ENCODE results near the gene TNS1. TPM values are rescaled to one million over a fixed set of nuclear protein-coding genes. Genes with fewer than 3 reads are reported as not detected.

TNS1 gene
- total RNA-seq, 2 donors from 2014 or later, result 1,836 to 2,296 TPM

GRCh38 chr2:217793566-217794132 is 209.1 kb downstream of the TNS1 start:
- DNase-seq (ENCODE audit: low spot score) (no peak), ATAC-seq (ENCODE audit: insufficient number of reproducible peaks, low FRiP score, low read depth) (no peak)
- no peak for TF ChIP-seq CTCF (IDR thresholded peaks at IDR 0.05)
- Histone ChIP-seq H3K27ac (peak overlapping the region; percentile 40 to 70), H3K9me3 (no peaks in the 10 kb centered on the region), H3K27me3 (replicated peaks; ENCODE audit: insufficient read depth) (no peaks in the 10 kb centered on the region), H3K4me1 (ENCODE audit: control insufficient read depth in 1 of 2, low read depth in 2 of 2) (peaks cover 0 to 43% of the 10 kb centered on the region in 2 donors), H3K4me3 (no peak overlapping the region), H3K36me3 (peaks cover 12% of the 10 kb centered on the region)

GRCh38 chr2:217792626-217793527 is 209.9 kb downstream of the TNS1 start:
- Histone ChIP-seq H3K4me3 (no peak overlapping the region), H3K27ac (peak overlapping the region; percentile 40 to 70), H3K36me3 (peaks cover 17% of the 10 kb centered on the region), H3K4me1 (ENCODE audit: control insufficient read depth in 1 of 2, low read depth in 2 of 2) (peaks cover 0 to 37% of the 10 kb centered on the region in 2 donors), H3K9me3 (no peaks in the 10 kb centered on the region), H3K27me3 (replicated peaks; ENCODE audit: insufficient read depth) (no peaks in the 10 kb centered on the region)
- ATAC-seq (ENCODE audit: insufficient number of reproducible peaks, low FRiP score, low read depth), result no peak
- TF ChIP-seq CTCF (IDR thresholded peaks at IDR 0.05), result no peak
- no peak for DNase-seq (ENCODE audit: low spot score)

- peak overlapping the region in 1 of 2 donors; percentile 58 for H3K27ac ChIP-seq
- ATAC-seq (ENCODE audit: insufficient number of reproducible peaks, low FRiP score, low read depth), result no peak
These were observed 211.2 kb downstream of the TNS1 start for GRCh38 chr2:217791551-217791950.

GRCh38 chr2:217790681-217791392 is 212.0 kb downstream of the TNS1 start:
- peak overlapping the region; percentile 19 to 58 for H3K27ac ChIP-seq
- no peak overlapping the region for H3K4me3 ChIP-seq
- TF ChIP-seq CTCF (IDR thresholded peaks at IDR 0.05), result no peak
- H3K9me3 ChIP-seq, result no peaks in the 10 kb centered on the region
- no peaks in the 10 kb centered on the region for H3K27me3 ChIP-seq (replicated peaks; ENCODE audit: insufficient read depth)
- peaks cover 24% of the 10 kb centered on the region for H3K36me3 ChIP-seq
- ATAC-seq (ENCODE audit: insufficient number of reproducible peaks, low FRiP score, low read depth) (no peak), DNase-seq (ENCODE audit: low spot score) (no peak)
- peaks cover 0 to 26% of the 10 kb centered on the region in 2 donors for H3K4me1 ChIP-seq (ENCODE audit: control insufficient read depth in 1 of 2, low read depth in 2 of 2)

More at GRCh38 chr2:217791551-217791950, 211.2 kb downstream of the TNS1 start:
- no peak for TF ChIP-seq CTCF (IDR thresholded peaks at IDR 0.05)
- peaks cover 0 to 30% of the 10 kb centered on the region in 2 donors for H3K4me1 ChIP-seq (ENCODE audit: control insufficient read depth in 1 of 2, low read depth in 2 of 2)
- H3K36me3 ChIP-seq, result peaks cover 24% of the 10 kb centered on the region
- no peak for DNase-seq (ENCODE audit: low spot score)
- no peaks in the 10 kb centered on the region for H3K27me3 ChIP-seq (replicated peaks; ENCODE audit: insufficient read depth)
- H3K4me3 ChIP-seq, result no peak overlapping the region
- H3K9me3 ChIP-seq, result no peaks in the 10 kb centered on the region

- no peaks in the 10 kb centered on the region for H3K9me3 ChIP-seq
- no peak for TF ChIP-seq CTCF (IDR thresholded peaks at IDR 0.05)
- ATAC-seq (ENCODE audit: insufficient number of reproducible peaks, low FRiP score, low read depth), result no peak
- H3K27ac ChIP-seq, result peak overlapping the region; percentile 58 to 68
- peaks cover 0 to 29% of the 10 kb centered on the region in 2 donors for H3K4me1 ChIP-seq (ENCODE audit: control insufficient read depth in 1 of 2, low read depth in 2 of 2)
- peak overlapping the region; percentile 47 for H3K4me3 ChIP-seq
- no peaks in the 10 kb centered on the region for H3K27me3 ChIP-seq (replicated peaks; ENCODE audit: insufficient read depth)
- DNase-seq (ENCODE audit: low spot score), result no peak
- peaks cover 24% of the 10 kb centered on the region for H3K36me3 ChIP-seq
These were observed 212.6 kb downstream of the TNS1 start for GRCh38 chr2:217790195-217790594.
